AG09309 (cell line): ENCODE data around the gene BTBD1.

Experiments
- DNase-seq: peaks from one replicate; pipeline ENCODE4 v3.0.0-alpha.2; 2010; ENCODE audit warnings: low read depth
- H3K4me3 ChIP-seq: 2 replicates; pipeline ENCODE4 v1.5.1; 2011; ENCODE audit warnings: mild to moderate bottlenecking, low read depth, low read length, moderate library complexity; ENCODE audit not compliant: control insufficient read depth
- CTCF ChIP-seq: IDR thresholded peaks from 2 replicates; pipeline ENCODE4 v1.5.1; 2011; ENCODE audit warnings: mild to moderate bottlenecking, low read depth, low read length, inconsistent platforms; ENCODE audit not compliant: insufficient read depth, control insufficient read depth; ENCODE audit errors: missing control alignments

The BTBD1 gene

GRCh38 chr15:83066034-83066733, 868 bp downstream of the BTBD1 start:
- DNase-seq = no peak
- H3K4me3 ChIP-seq = peak overlapping the region; percentile 67
- TF ChIP-seq CTCF = no peak

GRCh38 chr15:83065431-83065830, 1.6 kb downstream of the BTBD1 start:
- DNase-seq = no peak
- TF ChIP-seq CTCF = no peak
- H3K4me3 ChIP-seq = peak overlapping the region; percentile 67

DNA sequence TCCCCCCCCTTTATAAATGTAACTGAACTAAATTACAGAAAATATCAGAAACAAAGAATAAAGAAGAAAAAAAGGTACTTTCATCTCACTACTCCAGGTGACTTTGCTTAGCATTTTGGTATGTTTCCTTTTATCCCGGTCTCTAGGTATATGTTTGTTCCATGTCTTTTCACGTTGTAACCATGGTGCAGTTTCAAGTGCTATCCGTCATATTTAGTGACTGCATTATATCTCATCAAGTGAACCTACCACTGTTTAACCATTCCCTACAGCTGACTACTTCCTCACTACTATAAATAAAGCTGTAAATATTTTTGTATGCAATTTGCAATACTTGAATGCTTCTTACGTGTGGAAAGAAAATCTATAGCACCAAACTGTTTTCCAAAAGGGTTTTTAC, 2.2 kb downstream of the BTBD1 start:
- no peak for DNase-seq
- TF ChIP-seq CTCF = no peak
- H3K4me3 ChIP-seq = no peak overlapping the region

- TF ChIP-seq CTCF = no peak
- H3K4me3 ChIP-seq = no peak overlapping the region
- no peak for DNase-seq
These were observed 3.5 kb downstream of the BTBD1 start for GRCh38 chr15:83063551-83063950.

- DNase-seq = no peak
- TF ChIP-seq CTCF = no peak
- no peak overlapping the region for H3K4me3 ChIP-seq
These were observed 4.3 kb downstream of the BTBD1 start for GRCh38 chr15:83062768-83063180.

DNA sequence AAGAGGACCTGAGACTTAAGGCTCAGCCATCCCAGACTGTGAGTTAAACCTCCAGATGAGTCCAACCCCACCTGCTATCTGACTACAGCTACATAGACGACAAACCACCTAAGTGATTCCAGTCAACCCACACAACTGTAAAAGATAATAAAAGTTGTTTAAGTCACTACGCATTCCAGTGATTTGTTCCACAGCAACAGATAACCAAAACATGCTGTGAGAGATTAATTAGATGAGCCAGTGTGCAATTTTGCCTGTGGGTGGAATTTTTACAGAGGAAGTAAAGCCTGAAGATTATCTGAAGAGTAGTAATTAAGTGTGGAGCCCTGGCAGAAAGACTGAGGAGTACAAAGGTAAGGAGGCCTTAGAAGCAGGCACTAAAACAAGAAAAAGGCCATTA, 5.4 kb downstream of the BTBD1 start:
- no peak for TF ChIP-seq CTCF
- H3K4me3 ChIP-seq = no peak overlapping the region
- no peak for DNase-seq

GRCh38 chr15:83057696-83058376, 9.2 kb downstream of the BTBD1 start:
- TF ChIP-seq CTCF = no peak
- H3K4me3 ChIP-seq = no peak overlapping the region
- no peak for DNase-seq
